NT2/D1 (cell line): ENCODE data around the gene SLC6A20.

Experiments
- SUZ12 ChIP-seq: IDR thresholded peaks from 2 replicates; pipeline ENCODE4 v1.6.1; 2011; ENCODE audit not compliant: insufficient read length, insufficient read depth; ENCODE audit errors: extremely low read depth
- YY1 ChIP-seq: IDR thresholded peaks from 2 replicates; pipeline ENCODE4 v1.6.1; 2011; ENCODE audit not compliant: insufficient read length, insufficient read depth
- ZNF274 ChIP-seq: IDR thresholded peaks from 2 replicates; pipeline ENCODE4 v1.6.1; 2011; ENCODE audit warnings: mild to moderate bottlenecking, low read depth, low read length

GRCh38 chr3:45765958-45766357, 30.4 kb downstream of the SLC6A20 start:
- TF ChIP-seq ZNF274 (no peak), SUZ12 (no peak), YY1 (no peak)
